Naive thymus-derived CD4-positive, alpha-beta T cell (primary cell): ENCODE results near the gene TDP2. TPM values are rescaled to one million over a fixed set of nuclear protein-coding genes. Genes with fewer than 3 reads are reported as not detected.

Experiments
- ATAC-seq: fragments of 150-1000 bp; cut with Tn5 transposase; 2 replicates; pipeline ENCODE4 v1.10.0; 2021; ENCODE audit warnings: mild to moderate bottlenecking, moderate library complexity
- CTCF ChIA-PET: fragments of 350-600 bp; sonication (Branson Sonifier 250); formaldehyde crosslinking; loops from one replicate; lab custom pipeline; 2021; ENCODE audit warnings: antibody characterized with exemption; lab: Charles Lee
- POLR2A ChIA-PET: fragments of 350-600 bp; sonication (Branson Sonifier 250); formaldehyde crosslinking; loops from one replicate; lab custom pipeline; 2021; ENCODE audit warnings: antibody characterized with exemption, inconsistent platforms; lab: Charles Lee
- DNase-seq, 9 donors: peaks; one replicate each; pipeline versions ENCODE4 v3.0.0 to v3.0.0-alpha.2; 2020 to 2022; ENCODE audit warnings: mixed read lengths in 1 of 9
- H3K27ac ChIP-seq: one replicate; pipeline ENCODE4 v1.7.0; 2013; ENCODE audit warnings: mild to moderate bottlenecking, low read depth, low read length, moderate library complexity
- H3K27me3 ChIP-seq, 2 donors: one replicate each; pipeline ENCODE4 v1.7.0; 2013; ENCODE audit warnings: low read length in 2 of 2, mild to moderate bottlenecking in 2 of 2, moderate library complexity in 2 of 2; ENCODE audit not compliant: control insufficient read depth in 2 of 2, insufficient read depth in 2 of 2
- H3K36me3 ChIP-seq, 3 experiments: 1 replicate in 2 of 3; 2 replicates in 1 of 3; pipeline ENCODE4 v1.7.0; 2013; ENCODE audit warnings: low read length in 3 of 3, mild to moderate bottlenecking in 3 of 3, moderate library complexity in 1 of 3; ENCODE audit not compliant: insufficient read depth in 3 of 3, control insufficient read depth in 2 of 3
- H3K4me1 ChIP-seq, 2 donors: one replicate each; pipeline ENCODE4 v1.7.0; 2013; ENCODE audit warnings: low read length in 2 of 2, mild to moderate bottlenecking in 2 of 2, moderate library complexity in 1 of 2; ENCODE audit not compliant: control insufficient read depth in 2 of 2, insufficient read depth in 2 of 2
- H3K4me3 ChIP-seq: 2 replicates; pipeline ENCODE4 v1.7.0; 2013; ENCODE audit warnings: mild to moderate bottlenecking, low read length
- H3K9me3 ChIP-seq, 3 experiments: 1 replicate in 2 of 3; 2 replicates in 1 of 3; pipeline ENCODE4 v1.7.0; 2013; ENCODE audit warnings: low read length in 3 of 3; ENCODE audit not compliant: control insufficient read depth in 2 of 3
- H3K27ac Mint-ChIP-seq, 9 donors: one replicate each; pipeline ENCODE4 v1.8.0; 2020 to 2022; ENCODE audit warnings: mixed read lengths in 9 of 9, mild to moderate bottlenecking in 8 of 9, moderate library complexity in 5 of 9, inconsistent platforms in 2 of 9
- H3K27me3 Mint-ChIP-seq, 5 donors: one replicate each; pipeline ENCODE4 v1.8.0; 2021 to 2022; ENCODE audit warnings: mixed read lengths in 5 of 5, mild to moderate bottlenecking in 1 of 5
- H3K36me3 Mint-ChIP-seq, 5 donors: one replicate each; pipeline ENCODE4 v1.8.0; 2020 to 2022; ENCODE audit warnings: mixed read lengths in 5 of 5, mild to moderate bottlenecking in 3 of 5, inconsistent platforms in 1 of 5
- H3K4me1 Mint-ChIP-seq, 7 donors: one replicate each; pipeline ENCODE4 v1.8.0; 2020 to 2022; ENCODE audit warnings: mixed read lengths in 7 of 7, mild to moderate bottlenecking in 3 of 7, inconsistent platforms in 1 of 7
- H3K4me3 Mint-ChIP-seq, 10 donors: one replicate each; pipeline ENCODE4 v1.8.0; 2020 to 2022; ENCODE audit warnings: mild to moderate bottlenecking in 10 of 10, mixed read lengths in 10 of 10, moderate library complexity in 6 of 10, inconsistent platforms in 2 of 10
- H3K9me3 Mint-ChIP-seq, 11 donors: one replicate each; pipeline ENCODE4 v1.8.0; 2020 to 2022; ENCODE audit warnings: mixed read lengths in 11 of 11, mild to moderate bottlenecking in 4 of 11, inconsistent platforms in 1 of 11, moderate library complexity in 1 of 11
- intact Hi-C, 2 donors: fragments of 100-400 bp; cut with micrococcal nuclease; formaldehyde crosslinking; loops; one replicate each; pipeline ENCODE4 v1.15.1; 2023
- polyA plus RNA-seq, 2 donors: library from polyadenylated mRNA; unstranded; fragments of 300-500 nt; fragmentation: Illumina TruSeq; gene quantifications; one replicate each; pipeline ENCODE4 v1.2.3, GENCODE V29; 2021
- total RNA-seq, 6 experiments: library from RNA in 5 of 6; stranded (reverse) in 5 of 6; gene quantifications; 1 replicate in 5 of 6; 2 replicates in 1 of 6; pipeline ENCODE4 v1.2.3 and lab custom pipeline; 2021 to 2026

Gene TDP2
- total RNA-seq, result 10 to 100 TPM; 38.6 to 69.7 (median 48.2) TPM
- polyA plus RNA-seq, result 10 to 100 TPM; 36.8 to 50.3 TPM
- total RNA-seq (lab: John Stamatoyannopoulos, UW), result 27.5 reads per million, percentile 58 among the genes with 10 or more reads in this experiment

GRCh38 chr6:24666641-24667377 is at the start of gene TDP2, which contains the start of gene ACOT13:
TSS of gene TDP2 (minus strand) at chr6:24666899. CDS start at chr6:24666862, 37 bp downstream.
TSS of gene ACOT13 (plus strand) at chr6:24667077. CDS start at chr6:24667264, 187 bp downstream.
- Mint-ChIP-seq H3K27ac (peak within 1 kb of the TSS; percentile 91 to 99 (median 98)), H3K4me1 (peaks cover 28 to 70% (median 68%) of the 10 kb centered on the region in 7 donors), H3K36me3 (peaks cover 0 to 44% (median 30%) of the 10 kb centered on the region in 5 donors), H3K4me3 (peak within 1 kb of the TSS; percentile 93 to 100 (median 98)), H3K9me3 (peaks cover 0 to 22% (median 7%) of the 10 kb centered on the region in 11 donors), H3K27me3 (no peaks in the 10 kb centered on the region)
- Histone ChIP-seq H3K36me3 (peaks cover 0 to 24% (median 0%) of the 10 kb centered on the region in 3 experiments), H3K4me3 (peak within 1 kb of the TSS; percentile 91), H3K9me3 (no peaks in the 10 kb centered on the region), H3K27me3 (no peaks in the 10 kb centered on the region), H3K4me1 (peaks cover 19 to 27% of the 10 kb centered on the region in 2 donors), H3K27ac (peak within 1 kb of the TSS; percentile 88)
- ATAC-seq, result peak; percentile 97
- ChIA-PET POLR2A (interaction anchor here (0.5 to 3.7 kb wide), 23 partner anchors 9 to 1395 kb away, joined by 3 to 39 read pairs (median 4); partner anchors contain the start of genes ALDH5A1, C6orf62, GMNN and KIAA0319), CTCF (interaction anchor here (1.3 to 2.4 kb wide), 2 partner anchors 30 to 85 kb away, joined by 3 to 14 read pairs; no protein-coding TSS in a partner anchor)
- intact Hi-C loops, result loop anchor here (1.0 to 5.0 kb wide), 9 partner anchors 12 to 1295 kb away; partner anchors contain the start of genes KIAA0319 (in 2 of the 2), ALDH5A1 (in 1 of the 2), GMNN (in 1 of the 2) and TRIM38 (in 1 of the 2)
- DNase-seq, result peak; percentile 93 to 97 (median 96)

DNA sequence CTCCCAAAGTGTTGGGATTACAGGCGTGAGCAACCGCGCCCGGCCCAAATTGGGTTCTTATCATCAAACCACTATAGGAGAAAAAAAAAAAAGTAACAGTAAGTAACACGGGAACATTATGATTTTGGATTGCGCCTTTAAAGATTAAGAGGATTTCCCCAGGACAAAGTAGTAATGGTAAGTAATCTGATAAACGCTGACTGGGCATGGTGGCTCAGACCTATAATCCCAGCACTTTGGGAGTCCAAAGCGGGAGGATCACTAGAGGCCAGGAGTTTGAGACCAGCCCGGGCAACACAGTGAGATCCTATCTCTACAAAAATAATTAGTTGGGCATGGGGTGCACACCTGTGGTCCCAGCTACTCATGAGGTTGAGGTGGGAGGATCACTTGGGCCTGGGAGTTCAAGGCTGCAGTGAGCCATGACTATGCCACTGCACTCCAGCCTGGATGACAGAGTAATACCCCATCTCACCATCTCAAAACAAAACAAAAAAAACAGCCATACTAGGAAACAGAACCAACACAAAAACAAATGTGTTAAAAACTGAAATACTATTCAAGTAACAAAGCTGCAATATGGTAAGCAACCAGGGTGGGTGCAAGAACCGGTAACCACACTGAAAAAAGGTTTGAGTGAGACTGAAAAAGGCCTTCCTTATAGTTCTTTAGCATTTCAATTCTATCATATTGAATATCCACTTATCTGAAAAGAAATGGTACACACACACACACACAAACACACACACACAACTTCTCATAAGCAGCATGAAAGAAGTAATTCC is 44.0 kb upstream of the TDP2 start:
- Mint-ChIP-seq H3K36me3 (peaks cover 5 to 63% (median 42%) of the 10 kb centered on the region in 5 donors), H3K4me3 (peak overlapping the region in 8 of 10 donors; percentile 14 to 76 (median 40)), H3K27me3 (no peaks in the 10 kb centered on the region), H3K9me3 (no peaks in the 10 kb centered on the region), H3K27ac (peak overlapping the region in 8 of 9 donors; percentile 4 to 91 (median 58)), H3K4me1 (peaks cover 30 to 70% (median 63%) of the 10 kb centered on the region in 7 donors)
- intact Hi-C loops, result no loop called here
- H3K27me3 ChIP-seq, result no peaks in the 10 kb centered on the region
- ChIA-PET POLR2A (interaction anchor here (0.6 to 3.4 kb wide), 6 partner anchors 8 to 365 kb away, joined by 3 to 22 read pairs (median 4); partner anchors contain the start of gene C6orf62), CTCF (interaction anchor here (0.6 kb wide), 1 partner anchor 12 kb away, joined by 3 read pairs; no protein-coding TSS in a partner anchor)
- ATAC-seq, result no peak
- no peak overlapping the region for H3K4me3 ChIP-seq
- DNase-seq, result no peak
- H3K27ac ChIP-seq, result peak overlapping the region; percentile 30
- H3K9me3 ChIP-seq, result no peaks in the 10 kb centered on the region
- H3K36me3 ChIP-seq, result peaks cover 23 to 95% (median 57%) of the 10 kb centered on the region in 3 experiments
- peaks cover 25 to 35% of the 10 kb centered on the region in 2 donors for H3K4me1 ChIP-seq

- ChIA-PET CTCF (no interaction called here), POLR2A (interaction anchor here (2.0 to 3.4 kb wide), 2 partner anchors 9 to 12 kb away, joined by 5 to 22 read pairs; partner anchors contain the start of gene C6orf62)
- Mint-ChIP-seq H3K27me3 (no peaks in the 10 kb centered on the region), H3K4me1 (peaks cover 24 to 65% (median 57%) of the 10 kb centered on the region in 7 donors), H3K27ac (peak overlapping the region in 8 of 9 donors; percentile 25 to 85 (median 47)), H3K4me3 (no peak overlapping the region), H3K9me3 (no peaks in the 10 kb centered on the region), H3K36me3 (peaks cover 5 to 58% (median 38%) of the 10 kb centered on the region in 5 donors)
- Histone ChIP-seq H3K4me1 (peaks cover 14 to 23% of the 10 kb centered on the region in 2 donors), H3K27ac (peak overlapping the region; percentile 50), H3K9me3 (no peaks in the 10 kb centered on the region), H3K27me3 (no peaks in the 10 kb centered on the region), H3K36me3 (peaks cover 26 to 95% (median 61%) of the 10 kb centered on the region in 3 experiments), H3K4me3 (no peak overlapping the region)
- no peak for DNase-seq
- intact Hi-C loops, result loop anchor here in 1 of 2 donors (1.0 kb wide), 1 partner anchor 10 kb away; the partner anchor contains the start of gene C6orf62
- no peak for ATAC-seq
Measured at GRCh38 chr6:24709014-24709711, 42.5 kb upstream of the TDP2 start.

DNA sequence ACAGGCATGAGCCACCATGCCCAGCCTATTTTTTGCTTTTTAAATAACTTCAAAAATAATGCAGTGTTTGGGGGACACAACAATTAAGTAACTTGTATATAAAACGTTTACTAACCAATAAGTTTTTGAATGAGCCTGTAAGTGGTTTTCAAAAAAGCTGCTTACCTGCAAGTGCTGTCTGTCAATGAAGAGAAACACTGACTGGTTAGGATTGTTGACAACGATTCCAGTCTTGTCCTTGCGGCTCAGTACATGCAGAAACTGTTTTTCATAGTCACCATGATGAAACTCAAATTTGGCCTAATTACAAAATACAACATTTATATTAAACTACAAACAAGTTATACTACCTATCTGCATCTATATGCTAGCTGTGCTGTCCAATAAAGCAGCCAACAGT is 41.9 kb upstream of the TDP2 start:
- Mint-ChIP-seq H3K4me3 (no peak overlapping the region), H3K36me3 (peaks cover 8 to 59% (median 38%) of the 10 kb centered on the region in 5 donors), H3K4me1 (peaks cover 24 to 63% (median 57%) of the 10 kb centered on the region in 7 donors), H3K27me3 (no peaks in the 10 kb centered on the region), H3K27ac (peak overlapping the region in 4 of 9 donors; percentile 8 to 69 (median 62)), H3K9me3 (no peaks in the 10 kb centered on the region)
- H3K4me1 ChIP-seq, result peaks cover 8 to 21% of the 10 kb centered on the region in 2 donors
- H3K27ac ChIP-seq, result peak overlapping the region; percentile 50
- H3K27me3 ChIP-seq, result no peaks in the 10 kb centered on the region
- intact Hi-C loops, result loop anchor here in 1 of 2 donors (1.0 kb wide), 1 partner anchor 11 kb away; the partner anchor contains the start of gene C6orf62
- ATAC-seq, result no peak
- no peak overlapping the region for H3K4me3 ChIP-seq
- ChIA-PET POLR2A (interaction anchor here (2.0 to 3.4 kb wide), 2 partner anchors 10 to 13 kb away, joined by 5 to 22 read pairs; partner anchors contain the start of gene C6orf62), CTCF (interaction anchor here (1.3 kb wide), 1 partner anchor 10 kb away, joined by 3 read pairs; the partner anchor contains the start of gene C6orf62)
- no peak for DNase-seq
- no peaks in the 10 kb centered on the region for H3K9me3 ChIP-seq
- peaks cover 30 to 93% (median 58%) of the 10 kb centered on the region in 3 experiments for H3K36me3 ChIP-seq

DNA sequence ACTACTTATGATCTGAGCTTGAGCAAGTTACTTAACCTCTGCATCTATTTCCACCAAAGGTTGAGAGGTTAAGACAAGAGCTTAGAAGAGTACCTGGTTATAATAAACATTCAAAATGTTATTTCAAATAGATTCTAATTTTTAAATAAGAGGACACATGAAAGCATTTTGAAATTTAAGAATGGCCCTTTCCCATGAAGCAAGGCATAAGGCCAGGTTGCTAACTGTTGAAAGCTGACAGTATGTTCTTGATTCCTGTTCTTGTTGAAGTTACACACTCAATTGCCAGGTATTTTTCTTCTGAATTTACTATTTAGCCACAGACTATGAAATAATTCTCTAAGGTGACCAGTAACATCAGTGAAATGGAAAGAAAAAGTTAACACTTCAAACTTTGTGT is 37.8 kb upstream of the TDP2 start:
- peaks cover 10 to 47% (median 34%) of the 10 kb centered on the region in 7 donors for H3K4me1 Mint-ChIP-seq
- no peaks in the 10 kb centered on the region for H3K9me3 Mint-ChIP-seq
- H3K27me3 Mint-ChIP-seq, result no peaks in the 10 kb centered on the region
- ChIA-PET CTCF (interaction anchor here (1.2 kb wide), 1 partner anchor 121 kb away, joined by 7 read pairs; no protein-coding TSS in a partner anchor), POLR2A (interaction anchor here (0.6 to 2.5 kb wide), 6 partner anchors 9 to 229 kb away, joined by 3 to 17 read pairs (median 4); partner anchors contain the start of gene C6orf62)
- Histone ChIP-seq H3K36me3 (peaks cover 22 to 76% (median 39%) of the 10 kb centered on the region in 3 experiments), H3K27me3 (no peaks in the 10 kb centered on the region), H3K4me1 (no peaks in the 10 kb centered on the region), H3K27ac (peak overlapping the region; percentile 30), H3K9me3 (no peaks in the 10 kb centered on the region), H3K4me3 (no peak overlapping the region)
- peak overlapping the region in 5 of 9 donors; percentile 46 to 80 (median 72) for H3K27ac Mint-ChIP-seq
- H3K4me3 Mint-ChIP-seq, result no peak overlapping the region
- DNase-seq (no peak), ATAC-seq (no peak)
- intact Hi-C loops, result loop anchor here in 1 of 2 donors (5.0 kb wide), 1 partner anchor 313 kb away; no protein-coding TSS in a partner anchor
- H3K36me3 Mint-ChIP-seq, result peaks cover 8 to 40% (median 24%) of the 10 kb centered on the region in 5 donors
